GM23338 (cell line): ENCODE results near the gene HIVEP3. TPM values are rescaled to one million over a fixed set of nuclear protein-coding genes. Genes with fewer than 3 reads are reported as not detected.

Experiments
- ATAC-seq: fragments of 200-7000 bp; cut with Tn5 transposase; 3 replicates; pipeline ENCODE4 v1.9.1; 2020
- DNase-seq: peaks from one replicate; pipeline ENCODE4 v3.0.0-alpha.2; 2015; ENCODE audit warnings: low spot score
- H2AFZ ChIP-seq: fragments of 200-600 bp; sonication (generic); 2 replicates; pipeline ENCODE4 v1.8.0; 2016; ENCODE audit warnings: antibody characterized with exemption, mild to moderate bottlenecking, moderate library complexity
- H3F3A ChIP-seq: fragments of 200-600 bp; sonication (generic); replicated peaks from 2 replicates; pipeline ENCODE4 v1.8.0; 2017; ENCODE audit warnings: antibody characterized with exemption, mixed run types, low read depth
- H3K27ac ChIP-seq: fragments of 200-600 bp; sonication (generic); 2 replicates; pipeline ENCODE4 v1.6.1; 2016; ENCODE audit warnings: low read depth
- H3K27me3 ChIP-seq: fragments of 200-600 bp; sonication (generic); 2 replicates; pipeline ENCODE4 v1.8.0; 2016; ENCODE audit warnings: mild to moderate bottlenecking, mixed run types, moderate library complexity; ENCODE audit not compliant: insufficient read depth
- H3K36me3 ChIP-seq: fragments of 200-600 bp; sonication (generic); 2 replicates; pipeline ENCODE4 v1.8.0; 2016; ENCODE audit warnings: mild to moderate bottlenecking; ENCODE audit not compliant: insufficient read depth
- H3K4me1 ChIP-seq: fragments of 200-600 bp; sonication (generic); 2 replicates; pipeline ENCODE4 v1.8.0; 2016; ENCODE audit warnings: mild to moderate bottlenecking, moderate library complexity; ENCODE audit not compliant: insufficient read depth
- H3K4me2 ChIP-seq: fragments of 200-600 bp; sonication (generic); 2 replicates; pipeline ENCODE4 v1.7.1; 2017; ENCODE audit warnings: mixed run types
- H3K4me3 ChIP-seq: fragments of 200-600 bp; sonication (generic); 2 replicates; pipeline ENCODE4 v1.6.1; 2016; ENCODE audit warnings: mixed run types
- H3K79me2 ChIP-seq: fragments of 200-600 bp; sonication (generic); replicated peaks from 2 replicates; pipeline ENCODE4 v1.8.0; 2017; ENCODE audit warnings: mild to moderate bottlenecking; ENCODE audit not compliant: insufficient read depth
- H3K9me2 ChIP-seq: fragments of 200-600 bp; sonication (generic); 2 replicates; pipeline ENCODE4 v1.8.0; 2017; ENCODE audit not compliant: insufficient read depth
- H4K20me1 ChIP-seq: fragments of 200-600 bp; sonication (generic); replicated peaks from 2 replicates; pipeline ENCODE4 v1.8.0; 2017; ENCODE audit warnings: mild to moderate bottlenecking; ENCODE audit not compliant: insufficient read depth
- H3K27ac Mint-ChIP-seq: 2 replicates; pipeline ENCODE4 v1.8.0; 2020; ENCODE audit warnings: inconsistent platforms, mild to moderate bottlenecking, moderate library complexity, mixed read lengths
- H3K27me3 Mint-ChIP-seq: 3 replicates; pipeline ENCODE4 v1.8.0; 2022; ENCODE audit warnings: low read depth, mild to moderate bottlenecking, moderate library complexity, mixed read lengths, inconsistent platforms; ENCODE audit not compliant: insufficient read depth, poor library complexity
- H3K36me3 Mint-ChIP-seq: 3 replicates; pipeline ENCODE4 v1.8.0; 2021; ENCODE audit warnings: low read depth, mild to moderate bottlenecking, inconsistent platforms, moderate library complexity, mixed read lengths
- H3K4me1 Mint-ChIP-seq: 3 replicates; pipeline ENCODE4 v1.8.0; 2020; ENCODE audit warnings: mild to moderate bottlenecking, inconsistent platforms, mixed read lengths
- H3K4me3 Mint-ChIP-seq: 3 replicates; pipeline ENCODE4 v1.8.0; 2021; ENCODE audit warnings: moderate library complexity, mild to moderate bottlenecking, inconsistent platforms, mixed read lengths
- H3K9me3 Mint-ChIP-seq: 3 replicates; pipeline ENCODE4 v1.8.0; 2020; ENCODE audit warnings: moderate library complexity, mild to moderate bottlenecking, inconsistent platforms, mixed read lengths
- CREB1 ChIP-seq: fragments of 250-450 bp; sonication (Bioruptor Pico); IDR thresholded peaks from 2 replicates; pipeline ENCODE4 v1.5.0; 2020; ENCODE audit warnings: low read depth, mild to moderate bottlenecking, moderate library complexity
- CTCF ChIP-seq, 2 experiments: fragments of 200-600 bp in 1 of 2; sonication (generic) in 1 of 2; conservative IDR thresholded peaks; 2 replicates each; pipeline versions ENCODE4 v1.5.1 to v1.6.1; 2016 to 2017; ENCODE audit warnings: antibody characterized with exemption in 2 of 2, low read depth in 2 of 2, mild to moderate bottlenecking in 2 of 2, moderate library complexity in 1 of 2
- EZH2phosphoT487 ChIP-seq: fragments of 200-600 bp; sonication (generic); IDR thresholded peaks from one replicate; pipeline ENCODE4 v1.8.1; 2018; ENCODE audit warnings: antibody characterized with exemption; ENCODE audit not compliant: unreplicated experiment
- JUNB ChIP-seq: IDR thresholded peaks from one replicate; pipeline ENCODE4 v1.6.1; 2016; ENCODE audit warnings: antibody characterized with exemption; ENCODE audit not compliant: unreplicated experiment
- POLR2AphosphoS5 ChIP-seq: IDR thresholded peaks from 2 replicates; pipeline ENCODE4 v1.6.1; 2016; ENCODE audit warnings: antibody characterized with exemption, low read depth
- STAT1 ChIP-seq: IDR thresholded peaks from one replicate; pipeline ENCODE4 v1.6.1; 2016; ENCODE audit warnings: antibody characterized with exemption; ENCODE audit not compliant: unreplicated experiment
- ZNF114 ChIP-seq: fragments of 250-450 bp; sonication (Bioruptor Pico); IDR thresholded peaks from 2 replicates; pipeline ENCODE4 v1.5.0; 2020; ENCODE audit warnings: mild to moderate bottlenecking, moderate library complexity
- ZNF331 ChIP-seq: fragments of 250-450 bp; sonication (Bioruptor Pico); IDR thresholded peaks from 2 replicates; pipeline ENCODE4 v1.5.0; 2020; ENCODE audit warnings: low read depth, mild to moderate bottlenecking, moderate library complexity
- ZNF462 ChIP-seq: fragments of 250-450 bp; sonication (Bioruptor Pico); IDR thresholded peaks from 2 replicates; pipeline ENCODE4 v1.5.0; 2020; ENCODE audit warnings: mild to moderate bottlenecking, moderate library complexity
- polyA plus RNA-seq: library from polyadenylated mRNA; unstranded; fragments of >200 nt; fragmentation: Nextera tagmentation; extraction: Ambion mirVana; gene quantifications from 2 replicates; pipeline ENCODE4 v1.2.1, GENCODE V29; 2016
- total RNA-seq: library from RNA; depleted of rRNA; stranded (reverse); fragments of >200 nt; shearing (Covaris generic); gene quantifications from 2 replicates; pipeline ENCODE4 v1.2.3, GENCODE V29; 2014

Gene HIVEP3
- total and polyA plus RNA-seq, 2 experiments from 2014 or later: 0.14 to 0.24 TPM

GRCh38 chr1:41571041-41571440, 347.7 kb downstream of the HIVEP3 start (continued):
- no peak for TF ChIP-seq ZNF462 (CRISPR knock-in tag)
- no peak for TF ChIP-seq ZNF114
- TF ChIP-seq POLR2AphosphoS5: no peak

- Mint-ChIP-seq H3K4me1 (no peaks in the 10 kb centered on the region), H3K27ac (no peak overlapping the region), H3K36me3 (no peaks in the 10 kb centered on the region; the same call in 2 of the 3 replicates), H3K9me3 (no peaks in the 10 kb centered on the region), H3K27me3 (peaks cover 9% of the 10 kb centered on the region), H3K4me3 (no peak overlapping the region)
- Histone ChIP-seq H4K20me1 (no peaks in the 10 kb centered on the region), H3K36me3 (no peaks in the 10 kb centered on the region), H3F3A (no peaks in the 10 kb centered on the region), H3K79me2 (no peaks in the 10 kb centered on the region), H3K4me3 (no peak overlapping the region), H3K27ac (no peak overlapping the region), H3K9me2 (no peaks in the 10 kb centered on the region), H3K27me3 (no peaks in the 10 kb centered on the region), H3K4me2 (no peak overlapping the region), H2AFZ (no peak overlapping the region), H3K4me1 (no peaks in the 10 kb centered on the region)
- no peak for ATAC-seq
- DNase-seq: no peak
- TF ChIP-seq POLR2AphosphoS5 (no peak), EZH2phosphoT487 (no peak), ZNF462 (CRISPR knock-in tag) (no peak), ZNF331 (no peak), CREB1 (CRISPR knock-in tag) (no peak), JUNB (no peak), CTCF (conservative IDR thresholded peaks at IDR 0.05; ENCODE audit: low read depth in 2 of 2) (no peak), STAT1 (no peak)
Observed at GRCh38 chr1:41568204-41568603, 350.5 kb downstream of the HIVEP3 start.
